GM12874 (cell line): ENCODE measurements around the gene KCNJ16.

ENCODE experiments used
- CTCF ChIP-seq: IDR thresholded peaks from 2 replicates; pipeline ENCODE4 v1.5.1; 2011; ENCODE audit warnings: low read depth, mild to moderate bottlenecking, control low read depth, low read length, moderate library complexity; ENCODE audit not compliant: insufficient read depth

KCNJ16 gene

GRCh38 chr17:70169709-70170597, 94.9 kb downstream of the KCNJ16 start:
- TF ChIP-seq CTCF: no peak

GRCh38 chr17:70171159-70171558, 96.1 kb downstream of the KCNJ16 start:
- no peak for TF ChIP-seq CTCF

- TF ChIP-seq CTCF: no peak
Observed at GRCh38 chr17:70172449-70172848, 97.4 kb downstream of the KCNJ16 start.

GRCh38 chr17:70172923-70173322, 97.9 kb downstream of the KCNJ16 start:
- TF ChIP-seq CTCF: no peak

- TF ChIP-seq CTCF: no peak
Observed at GRCh38 chr17:70173681-70174080, 98.7 kb downstream of the KCNJ16 start.

GRCh38 chr17:70181376-70181775, 106.4 kb downstream of the KCNJ16 start:
- TF ChIP-seq CTCF: no peak

GRCh38 chr17:70181866-70182265, 106.8 kb downstream of the KCNJ16 start:
- TF ChIP-seq CTCF: no peak
